ENCODE results near the gene TMEM134. TPM values are rescaled to one million over a fixed set of nuclear protein-coding genes. Genes with fewer than 3 reads are reported as not detected.

Gene TMEM134
- total and polyA plus RNA-seq, 10 of the 15 experiments (the other 5 are each of a cell fraction or from before 2014, with no cell fraction given): 1.6 to 93.8 (median 27.8) TPM

- no peak for TF ChIP-seq PML (IDR thresholded peaks at IDR 0.05; ENCODE audit: low read length)
- no peak for TF ChIP-seq ZSCAN29 (IDR thresholded peaks at IDR 0.05)
- no peak for TF ChIP-seq CEBPB (IDR thresholded peaks at IDR 0.05; ENCODE audit: borderline replicate concordance in 1 of 2, low read depth in 2 of 2, low read length in 2 of 2)
- TF ChIP-seq LARP7 (IDR thresholded peaks at IDR 0.05): no peak
- no peak for TF ChIP-seq SUPT20H (IDR thresholded peaks at IDR 0.05; ENCODE audit: borderline replicate concordance, control insufficient read depth, low read depth, low read length)
- no peak for TF ChIP-seq RCOR1 (conservative IDR thresholded peaks at IDR 0.05; ENCODE audit: low read depth, low read length)
- no peak for TF ChIP-seq MYB (IDR thresholded peaks at IDR 0.05; ENCODE audit: borderline replicate concordance, low read depth, low read length)
- TF ChIP-seq SUZ12 (IDR thresholded peaks at IDR 0.05; ENCODE audit: unreplicated experiment): no peak
- TF ChIP-seq MTA2 (IDR thresholded peaks at IDR 0.05; ENCODE audit: low read depth): no peak
- TF ChIP-seq SMAD5 (IDR thresholded peaks at IDR 0.05; ENCODE audit: low read depth): no peak; the same call in 1 of the 2 replicates
- TF ChIP-seq POLR2A (IDR thresholded peaks at IDR 0.05; ENCODE audit: low read depth, low read length): peak; percentile 95
- TF ChIP-seq JUND (IDR thresholded peaks at IDR 0.05; ENCODE audit: low read depth, low read length): no peak
- TF ChIP-seq NR2C2 (IDR thresholded peaks at IDR 0.05; ENCODE audit: borderline replicate concordance, control insufficient read depth, insufficient read length, low read depth): no peak
- no peak for TF ChIP-seq MAX (IDR thresholded peaks at IDR 0.05; ENCODE audit: low read depth, low read length)
- TF ChIP-seq DPF2 (IDR thresholded peaks at IDR 0.05): peak; percentile 53; the same call in 1 of the 2 replicates
- no peak for TF ChIP-seq KLF5 (IDR thresholded peaks at IDR 0.05; ENCODE audit: partially characterized antibody)
- no peak for TF ChIP-seq ATF2 (IDR thresholded peaks at IDR 0.05; ENCODE audit: low read length)
- peak; percentile 85 for TF ChIP-seq ZNF687 (IDR thresholded peaks at IDR 0.05)
- no peak for TF ChIP-seq KDM1A (IDR thresholded peaks at IDR 0.05; ENCODE audit: borderline replicate concordance)
- 0 out of 2 replicates have a peak, but pooled peaks have one; percentile 29 for TF ChIP-seq GATAD2B (conservative IDR thresholded peaks at IDR 0.05; ENCODE audit: low read depth)
- no peak for TF ChIP-seq ZNF384 (IDR thresholded peaks at IDR 0.05; ENCODE audit: borderline replicate concordance, low read depth, low read length)
- TF ChIP-seq BCL3 (IDR thresholded peaks at IDR 0.05; ENCODE audit: borderline replicate concordance, insufficient read depth, low read depth, low read length, poor library complexity, severe bottlenecking): no peak
- TF ChIP-seq SMAD1 (IDR thresholded peaks at IDR 0.05; ENCODE audit: low read depth, partially characterized antibody): no peak
- no peak for TF ChIP-seq ZNF207 (IDR thresholded peaks at IDR 0.05; ENCODE audit: borderline replicate concordance)
- 0 out of 2 replicates have a peak, but pooled peaks have one; percentile 32 for TF ChIP-seq NBN (IDR thresholded peaks at IDR 0.05)
Observed at GRCh38 chr11:67464411-67465188, 4.5 kb downstream of the TMEM134 start (continued).

Data from GM12878 (cell line).